NCI-H2081 treated with DMSO at 0.1 percent for 48 hours (cell line): Measurements from ENCODE around the gene NLRX1.
"Not testable (repeated sequence)": the region's sequence is repeated elsewhere in the genome, so short reads cannot be mapped to it uniquely, and the experiment has no call there.

Experiments
- DNase-seq: peaks from one replicate; lab custom pipeline; 2025; lab: John Stamatoyannopoulos, UW

NLRX1 gene, protein sequence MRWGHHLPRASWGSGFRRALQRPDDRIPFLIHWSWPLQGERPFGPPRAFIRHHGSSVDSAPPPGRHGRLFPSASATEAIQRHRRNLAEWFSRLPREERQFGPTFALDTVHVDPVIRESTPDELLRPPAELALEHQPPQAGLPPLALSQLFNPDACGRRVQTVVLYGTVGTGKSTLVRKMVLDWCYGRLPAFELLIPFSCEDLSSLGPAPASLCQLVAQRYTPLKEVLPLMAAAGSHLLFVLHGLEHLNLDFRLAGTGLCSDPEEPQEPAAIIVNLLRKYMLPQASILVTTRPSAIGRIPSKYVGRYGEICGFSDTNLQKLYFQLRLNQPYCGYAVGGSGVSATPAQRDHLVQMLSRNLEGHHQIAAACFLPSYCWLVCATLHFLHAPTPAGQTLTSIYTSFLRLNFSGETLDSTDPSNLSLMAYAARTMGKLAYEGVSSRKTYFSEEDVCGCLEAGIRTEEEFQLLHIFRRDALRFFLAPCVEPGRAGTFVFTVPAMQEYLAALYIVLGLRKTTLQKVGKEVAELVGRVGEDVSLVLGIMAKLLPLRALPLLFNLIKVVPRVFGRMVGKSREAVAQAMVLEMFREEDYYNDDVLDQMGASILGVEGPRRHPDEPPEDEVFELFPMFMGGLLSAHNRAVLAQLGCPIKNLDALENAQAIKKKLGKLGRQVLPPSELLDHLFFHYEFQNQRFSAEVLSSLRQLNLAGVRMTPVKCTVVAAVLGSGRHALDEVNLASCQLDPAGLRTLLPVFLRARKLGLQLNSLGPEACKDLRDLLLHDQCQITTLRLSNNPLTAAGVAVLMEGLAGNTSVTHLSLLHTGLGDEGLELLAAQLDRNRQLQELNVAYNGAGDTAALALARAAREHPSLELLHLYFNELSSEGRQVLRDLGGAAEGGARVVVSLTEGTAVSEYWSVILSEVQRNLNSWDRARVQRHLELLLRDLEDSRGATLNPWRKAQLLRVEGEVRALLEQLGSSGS

DNA sequence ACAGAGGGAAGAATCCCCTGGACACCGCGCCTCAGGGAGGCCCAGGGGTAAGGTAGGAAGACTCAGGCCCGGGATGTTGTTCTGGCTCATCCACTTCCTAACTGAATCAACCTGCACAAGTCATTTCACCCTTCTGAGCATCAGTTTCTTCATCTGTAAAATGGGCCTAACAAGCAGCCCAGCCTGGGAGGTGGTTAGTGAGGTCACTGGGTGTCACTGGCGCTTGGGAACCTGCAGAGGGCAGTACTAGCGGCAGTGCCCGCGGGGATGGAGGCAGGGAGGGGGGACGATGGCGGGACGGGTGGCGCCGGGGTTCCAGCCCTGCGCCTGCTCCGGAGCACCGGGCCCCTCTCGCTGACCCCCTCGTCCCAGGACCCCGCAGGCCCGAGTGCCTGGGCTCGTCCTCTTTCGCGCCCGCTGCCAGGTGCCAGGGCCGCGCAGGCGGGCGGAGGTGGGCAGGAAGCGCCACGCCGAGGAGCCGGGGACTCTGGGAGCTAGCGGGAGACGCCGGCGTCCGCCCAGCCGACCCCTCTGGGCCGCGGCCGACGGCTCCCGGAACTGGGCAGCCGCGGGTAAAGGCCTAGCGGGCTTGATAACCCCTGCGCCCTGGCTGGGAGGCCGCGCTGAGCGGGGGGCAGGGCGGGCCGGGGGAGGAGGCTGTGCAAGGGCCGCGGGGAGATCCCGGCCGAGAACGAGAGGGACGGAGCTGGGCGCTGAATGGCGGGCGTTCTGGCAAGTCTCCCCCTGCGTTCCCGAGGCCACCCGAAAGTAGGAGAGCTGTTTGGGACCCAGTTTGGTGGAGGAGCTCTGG, at the start of gene NLRX1:
TSS of gene NLRX1 (plus strand) at position 255 of the 811 bp plus-strand sequence. CDS start 2,679 bp downstream, outside the sequence.
- peak; percentile 10 for DNase-seq

DNA sequence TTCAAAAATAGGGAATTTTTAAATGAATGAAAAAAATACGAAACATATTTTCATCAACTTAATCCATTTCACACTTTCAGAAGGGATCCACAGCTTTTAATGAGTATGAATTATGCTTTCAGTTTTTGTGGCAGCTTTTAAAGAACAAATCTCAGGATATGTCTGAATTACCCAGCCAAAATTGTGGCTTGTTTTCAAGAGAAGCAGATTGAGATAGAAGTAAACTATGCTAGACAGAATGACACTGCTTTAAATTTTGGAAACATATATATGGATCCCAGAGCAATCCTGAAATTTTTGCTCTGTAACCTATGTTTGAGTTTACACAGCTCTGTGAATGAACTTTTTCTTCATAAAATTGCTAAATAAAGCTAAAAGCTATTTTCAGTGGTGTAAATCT, 49.6 kb upstream of the NLRX1 start:
- no peak for DNase-seq

DNA sequence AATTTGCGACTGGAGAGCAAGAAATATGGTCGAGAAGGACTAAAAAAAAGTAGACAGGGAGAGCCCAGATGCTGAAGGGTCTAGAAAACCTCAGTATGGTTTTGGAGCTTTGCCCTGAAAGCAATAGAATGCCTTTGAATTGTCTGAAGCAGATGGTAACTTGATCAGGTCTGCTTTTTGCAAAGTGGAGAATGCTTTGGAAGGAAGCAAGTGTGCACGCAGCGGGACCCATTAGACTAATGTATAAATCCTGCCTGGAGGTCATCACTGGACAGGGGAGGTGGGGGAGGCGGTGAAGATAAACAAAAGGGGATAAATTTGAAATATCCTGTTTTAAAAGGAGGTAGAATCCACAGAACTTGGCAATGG, 47.9 kb upstream of the NLRX1 start:
- DNase-seq = peak; percentile 65

DNA sequence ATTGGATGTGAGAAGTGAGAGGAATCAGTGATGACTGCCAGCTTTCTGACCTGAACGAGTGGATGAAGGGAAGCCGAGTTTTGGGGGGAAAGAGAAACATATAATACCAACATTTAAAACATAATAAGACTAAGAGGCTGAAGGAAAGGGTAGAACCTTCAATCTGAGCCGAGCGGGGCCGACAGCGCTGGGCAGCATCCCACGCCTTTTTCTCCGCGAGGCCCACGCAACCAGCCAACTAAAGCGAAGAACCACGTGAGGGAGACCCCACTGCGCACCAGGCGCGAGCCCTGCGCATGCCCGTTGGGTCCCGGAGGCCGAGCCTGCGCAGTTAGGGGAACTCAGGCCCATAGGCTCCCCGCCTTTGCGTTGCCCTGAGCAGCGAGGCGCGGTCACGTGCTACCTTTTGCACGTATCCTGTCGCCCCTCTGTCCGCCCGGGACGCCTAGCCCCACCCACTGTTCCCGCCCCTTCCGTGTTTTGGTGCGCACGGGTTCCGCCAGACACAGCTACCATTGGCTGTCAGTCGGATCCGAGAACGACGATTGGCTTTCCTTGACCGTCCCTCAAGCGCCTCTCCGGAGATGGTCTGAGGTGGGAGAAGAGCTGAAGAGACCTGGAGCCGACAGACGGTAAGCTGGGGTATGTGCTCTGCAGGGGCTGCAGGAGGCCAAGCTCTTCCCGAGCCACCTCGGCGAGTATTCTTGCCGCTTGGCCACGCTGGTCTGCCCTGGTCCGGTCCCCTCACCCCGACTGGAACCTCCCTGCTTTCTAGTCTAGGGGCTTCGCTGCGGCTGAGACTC, 47.3 kb upstream of the NLRX1 start, which contains the start of gene HINFP:
TSS of gene HINFP (plus strand) at position 573 of the 803 bp plus-strand sequence. CDS start 5,365 bp downstream, outside the sequence.
- DNase-seq = peak; percentile 98

DNA sequence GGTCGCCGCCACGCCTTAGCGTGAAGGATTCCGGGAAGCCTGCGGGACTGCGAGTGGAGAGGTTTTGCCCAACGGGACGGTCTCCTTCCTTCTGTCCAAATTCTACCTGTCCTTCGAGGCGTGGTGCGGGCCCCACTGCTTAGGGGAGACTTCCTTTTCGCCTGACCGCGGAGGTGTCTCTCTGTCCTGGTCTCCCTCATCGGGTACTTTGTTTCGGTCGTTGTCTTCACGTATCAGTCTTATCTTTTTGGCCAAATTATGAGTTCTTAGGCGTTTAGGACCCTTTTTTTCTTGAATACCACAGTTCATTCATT, 46.8 kb upstream of the NLRX1 start:
- DNase-seq = no peak

DNA sequence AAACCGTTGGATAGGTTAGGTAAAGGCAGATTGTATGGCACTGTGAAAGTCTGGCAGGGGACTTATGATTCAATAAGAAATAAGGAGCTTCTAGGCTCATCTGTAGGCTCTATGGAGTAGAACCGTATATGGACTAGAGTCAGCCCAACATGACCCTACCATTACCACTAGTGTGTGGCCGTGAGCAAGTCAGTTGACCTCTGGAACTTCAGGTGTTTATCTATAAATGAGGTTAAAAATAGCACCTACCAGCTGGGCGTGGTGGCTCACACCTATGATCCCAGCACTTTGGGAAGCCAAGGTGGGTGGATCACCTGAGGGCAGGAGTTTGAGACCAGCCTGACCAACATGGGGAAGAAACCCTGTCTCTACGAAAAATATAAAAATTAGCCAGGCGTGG, 42.7 kb upstream of the NLRX1 start:
- DNase-seq = no peak

DNA sequence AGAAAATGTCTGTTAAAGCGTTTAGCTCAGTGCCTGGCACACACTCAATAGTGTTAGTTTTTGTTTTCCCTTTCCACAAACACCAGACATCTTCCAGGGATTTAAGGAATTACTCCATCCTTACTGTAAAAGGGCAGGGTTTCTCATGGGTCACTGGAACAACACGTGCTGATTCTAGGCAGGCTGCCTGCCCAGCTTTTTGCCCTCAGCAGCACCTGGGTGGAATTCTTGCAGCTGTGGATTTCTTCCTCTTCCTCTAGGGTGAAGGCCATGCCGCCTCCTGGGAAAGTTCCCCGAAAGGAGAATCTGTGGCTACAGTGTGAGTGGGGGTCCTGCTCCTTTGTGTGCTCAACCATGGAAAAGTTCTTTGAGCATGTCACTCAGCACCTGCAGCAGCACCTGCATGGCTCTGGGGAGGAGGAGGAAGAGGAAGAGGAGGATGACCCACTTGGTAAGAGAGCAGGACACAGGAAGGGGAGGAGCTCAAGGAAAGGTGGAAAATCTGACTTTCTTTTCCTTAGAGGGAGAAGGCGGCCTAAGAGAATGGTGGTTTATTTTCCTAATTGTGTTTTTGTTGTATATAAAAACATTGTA, 41.8 kb upstream of the NLRX1 start:
- no peak for DNase-seq

DNA sequence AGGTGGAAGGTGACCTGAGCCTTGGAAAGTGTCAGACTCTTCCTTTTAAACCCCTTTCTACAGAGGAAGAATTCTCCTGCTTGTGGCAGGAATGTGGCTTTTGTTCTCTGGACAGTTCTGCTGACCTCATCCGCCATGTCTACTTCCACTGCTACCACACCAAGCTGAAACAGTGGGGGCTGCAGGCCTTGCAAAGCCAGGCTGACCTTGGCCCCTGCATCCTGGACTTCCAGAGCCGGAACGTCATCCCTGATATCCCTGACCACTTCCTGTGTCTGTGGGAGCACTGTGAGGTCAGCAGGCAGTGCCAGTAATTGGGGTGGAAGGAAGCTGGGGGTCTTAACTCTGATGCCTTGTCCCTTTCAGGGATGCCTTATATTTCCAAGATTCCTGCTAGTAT, 37.9 kb upstream of the NLRX1 start:
- no peak for DNase-seq

DNA sequence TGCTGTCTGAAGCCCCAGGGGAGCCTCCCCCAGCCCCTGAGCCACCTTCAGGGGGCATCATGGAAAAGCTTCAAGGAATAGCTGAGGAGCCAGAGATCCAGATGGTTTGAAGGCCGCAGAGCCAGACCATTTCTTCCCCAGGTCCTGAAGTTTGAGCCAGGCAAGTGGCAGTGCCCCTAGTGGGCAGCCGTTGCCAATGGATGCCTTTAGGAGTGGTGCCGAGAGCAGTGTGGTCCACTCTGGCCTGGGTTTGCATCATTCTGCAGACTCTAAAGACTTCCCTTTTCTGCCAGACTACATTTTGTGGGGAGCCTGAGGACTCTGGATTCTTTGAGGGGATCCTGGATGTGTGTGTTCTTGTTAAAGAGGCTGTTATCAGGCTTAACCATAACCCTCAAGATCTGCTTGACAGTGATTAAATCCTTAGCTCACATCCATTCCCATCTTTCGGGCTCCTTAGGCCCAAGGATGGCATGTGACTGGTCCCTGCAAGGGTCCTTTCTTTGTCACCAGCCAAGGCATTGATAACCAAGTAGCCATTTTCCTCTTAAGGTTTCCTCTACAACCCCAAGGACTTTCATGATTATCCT, 34.0 kb upstream of the NLRX1 start:
- no peak for DNase-seq

DNA sequence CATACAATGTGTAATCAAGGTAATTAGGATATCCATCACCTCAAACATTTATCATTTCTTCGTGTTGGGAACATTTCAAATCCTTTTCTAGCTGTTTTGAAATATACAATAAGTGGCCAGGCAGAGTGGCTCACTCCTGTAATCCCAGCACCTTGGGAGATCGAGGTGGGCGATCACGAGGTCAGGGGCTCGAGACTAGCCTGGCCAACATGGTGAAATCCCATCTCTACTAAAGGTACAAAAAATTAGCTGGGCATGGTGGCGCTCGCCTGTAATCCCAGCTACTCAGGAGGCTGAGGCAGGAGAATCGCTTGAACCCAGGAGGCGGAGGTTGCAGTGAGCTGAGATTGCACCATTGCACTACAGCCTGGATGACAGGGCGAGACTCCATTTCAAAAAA, 29.2 kb upstream of the NLRX1 start:
- not testable (repeated sequence) for DNase-seq

DNA sequence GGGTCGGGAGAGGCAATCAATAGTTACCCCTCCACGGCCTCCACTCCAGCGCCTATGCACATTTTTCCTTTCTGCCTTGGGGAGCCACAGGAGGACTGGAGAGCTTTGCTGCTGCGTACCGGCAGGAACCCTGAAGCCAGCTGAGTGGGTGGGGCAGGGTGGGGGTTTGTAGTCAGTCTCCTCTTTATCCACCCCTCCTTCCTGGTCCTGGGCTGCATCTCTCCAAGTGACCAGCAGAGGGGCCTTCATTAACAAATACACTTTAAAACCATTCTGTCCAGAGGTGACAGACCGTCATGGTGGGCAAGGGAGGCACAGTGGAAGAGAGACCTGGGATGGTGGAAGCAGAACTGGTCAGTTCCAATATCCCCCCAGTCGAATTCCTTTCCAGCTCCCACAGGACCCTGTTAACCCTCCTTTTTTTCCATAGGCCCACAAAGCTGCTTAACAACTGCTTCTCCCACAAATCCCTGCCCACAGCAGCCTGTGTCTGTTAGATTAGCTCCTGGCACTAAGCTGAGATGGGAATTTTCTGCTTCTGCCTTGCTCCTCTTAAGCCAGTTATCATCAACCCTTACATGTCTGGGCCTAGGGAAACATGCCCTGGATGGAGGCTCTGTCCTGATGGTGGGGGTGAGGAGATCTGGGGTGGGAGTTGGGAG, 23.6 kb upstream of the NLRX1 start:
- peak; percentile 28 for DNase-seq

DNA sequence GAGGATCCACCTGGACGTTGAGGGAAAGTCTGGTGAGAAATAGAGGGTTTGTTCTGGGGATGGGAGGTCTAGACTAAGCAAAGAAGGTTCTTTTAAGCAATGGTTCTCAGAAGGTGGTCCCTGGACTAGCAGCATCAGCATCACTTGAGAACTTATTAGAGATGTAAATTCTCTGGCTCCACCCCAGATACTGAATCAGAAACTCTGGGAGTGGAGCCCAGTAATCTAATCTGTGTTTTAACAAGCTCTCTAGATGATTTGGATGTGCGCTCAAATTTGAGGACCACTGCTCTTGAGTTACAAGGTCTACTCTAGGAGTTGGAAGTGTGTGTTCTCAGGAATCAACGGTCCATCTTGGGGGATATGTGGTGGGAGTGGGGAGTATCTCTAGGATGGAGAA, 23.0 kb upstream of the NLRX1 start:
- DNase-seq = no peak

DNA sequence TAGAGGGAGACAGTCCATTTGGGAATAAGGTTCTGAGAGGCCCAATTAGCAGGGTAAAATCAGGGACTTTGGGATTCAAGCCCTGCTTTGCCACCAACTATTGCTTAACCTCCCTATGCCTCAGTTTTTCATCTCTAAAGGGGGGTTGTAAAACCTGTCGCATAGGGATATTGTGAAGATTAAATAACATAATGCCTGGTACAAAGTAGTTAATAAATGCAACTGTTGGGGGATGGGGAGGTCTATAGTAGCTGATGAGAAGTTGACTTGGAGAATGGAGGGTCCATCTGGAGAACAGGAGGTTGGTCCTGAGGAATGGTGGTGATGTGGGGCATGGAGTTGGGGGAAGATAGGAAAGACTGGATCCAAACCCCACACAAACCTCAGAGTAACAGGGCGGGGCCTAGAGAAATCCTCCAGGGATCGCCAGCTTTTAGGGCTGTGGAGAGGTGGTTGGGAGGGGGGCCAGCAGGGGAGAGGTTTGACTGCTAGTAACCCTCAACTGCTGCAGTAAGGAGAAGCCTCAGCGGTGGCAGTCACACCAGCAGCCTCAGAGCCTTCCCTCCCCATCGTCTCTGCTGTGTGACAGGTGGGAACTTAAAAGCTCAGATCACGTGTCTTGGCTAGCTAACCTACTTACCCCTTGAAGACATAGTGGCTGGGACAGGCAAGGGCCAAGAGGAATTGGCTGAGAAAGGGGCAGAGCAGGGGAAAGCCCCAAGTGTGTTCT, 20.8 kb upstream of the NLRX1 start:
- DNase-seq = no peak

DNA sequence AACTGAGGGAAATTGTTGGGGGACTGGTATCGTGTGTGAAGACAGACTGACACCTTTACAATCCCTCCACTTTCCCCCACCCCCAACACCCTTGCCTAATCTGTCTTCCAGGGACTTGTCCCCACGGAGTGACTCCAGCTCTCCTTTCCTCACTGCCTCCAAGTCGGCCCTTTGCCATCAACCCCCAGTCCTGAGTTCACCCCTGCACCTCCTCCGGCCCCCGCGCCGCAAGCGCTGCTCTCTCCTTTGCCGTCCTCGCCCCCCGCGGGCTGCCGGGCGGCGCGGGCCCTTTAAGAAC, 19.9 kb upstream of the NLRX1 start:
- no peak for DNase-seq

DNA sequence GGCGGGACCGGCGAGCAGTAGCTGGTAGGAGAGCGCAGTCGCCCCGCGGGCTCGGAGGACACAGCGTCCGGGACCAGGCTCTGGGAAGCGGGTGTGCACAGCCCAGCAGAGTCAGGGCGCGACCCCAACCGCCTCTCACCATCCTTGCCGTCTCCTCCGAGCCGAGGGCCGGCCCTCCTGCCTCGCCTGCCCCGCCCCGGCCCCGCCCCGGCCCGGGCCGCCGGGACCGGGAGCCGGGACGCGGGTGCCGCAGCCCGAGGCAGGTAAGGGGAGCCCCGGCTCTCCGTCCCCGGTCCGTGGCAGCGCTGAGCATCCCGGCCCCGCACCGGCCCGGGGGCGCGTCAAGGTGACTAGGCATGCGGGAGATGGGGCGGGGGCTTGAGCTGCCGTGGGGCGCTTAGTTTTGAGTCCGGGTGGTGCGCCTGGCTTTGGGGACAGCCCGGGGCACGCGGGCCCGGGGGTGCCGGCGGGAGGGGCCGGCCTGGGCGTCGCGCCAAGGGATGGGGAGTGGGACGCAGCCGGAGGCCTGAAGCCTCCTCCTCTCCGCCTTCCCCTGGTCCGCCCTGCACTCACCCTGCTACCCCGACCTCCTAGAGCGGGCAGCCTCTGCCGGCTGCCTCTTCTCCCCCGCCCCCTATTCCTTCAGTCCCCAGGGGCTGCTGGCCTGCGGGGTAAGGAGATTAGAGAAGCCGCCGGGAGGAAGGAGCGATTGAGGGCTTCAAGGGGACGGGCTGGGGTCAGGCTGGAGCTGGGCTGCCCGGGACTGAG, 19.3 kb upstream of the NLRX1 start, which contains the start of gene ABCG4:
TSS of gene ABCG4 (plus strand) at position 35 of the 768 bp plus-strand sequence. CDS start 914 bp downstream, outside the sequence.
- DNase-seq = no peak

DNA sequence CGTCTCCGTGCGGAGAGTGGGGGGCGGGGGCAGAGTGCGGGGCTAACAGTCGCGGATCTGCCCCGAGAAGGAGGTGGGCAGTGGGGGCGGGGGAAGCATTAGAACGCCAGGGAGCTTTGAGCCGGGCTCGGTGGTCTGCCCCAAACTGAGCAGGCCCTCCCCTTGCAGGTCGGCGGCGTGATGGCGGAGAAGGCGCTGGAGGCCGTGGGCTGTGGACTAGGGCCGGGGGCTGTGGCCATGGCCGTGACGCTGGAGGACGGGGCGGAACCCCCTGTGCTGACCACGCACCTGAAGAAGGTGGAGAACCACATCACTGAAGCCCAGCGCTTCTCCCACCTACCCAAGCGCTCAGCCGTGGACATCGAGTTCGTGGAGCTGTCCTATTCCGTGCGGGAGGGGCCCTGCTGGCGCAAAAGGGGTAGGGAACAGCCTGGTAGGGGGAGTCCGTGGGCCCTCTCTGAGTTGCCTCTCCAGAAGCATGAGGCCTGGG, 18.7 kb upstream of the NLRX1 start:
- no peak for DNase-seq

DNA sequence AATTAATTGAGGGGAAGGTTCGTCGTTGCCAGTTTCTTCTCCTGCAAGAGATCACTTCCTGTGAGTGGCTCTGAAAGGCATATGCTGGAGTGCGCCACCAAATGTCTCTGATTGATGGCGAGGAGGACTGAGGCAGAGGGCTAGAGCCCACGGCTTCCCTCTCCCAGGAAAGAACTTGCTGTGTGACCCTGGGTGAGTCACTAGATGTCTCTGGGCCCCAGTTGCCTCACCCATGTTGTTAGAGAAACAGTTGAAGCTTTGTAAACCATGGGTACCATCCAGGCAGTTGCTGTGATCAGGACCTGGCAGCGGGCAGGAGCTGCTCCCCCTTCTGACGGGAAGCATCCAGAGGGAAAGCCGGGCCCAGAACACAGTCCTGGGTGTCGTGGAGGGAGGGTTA, 16.5 kb upstream of the NLRX1 start:
- no peak for DNase-seq

DNA sequence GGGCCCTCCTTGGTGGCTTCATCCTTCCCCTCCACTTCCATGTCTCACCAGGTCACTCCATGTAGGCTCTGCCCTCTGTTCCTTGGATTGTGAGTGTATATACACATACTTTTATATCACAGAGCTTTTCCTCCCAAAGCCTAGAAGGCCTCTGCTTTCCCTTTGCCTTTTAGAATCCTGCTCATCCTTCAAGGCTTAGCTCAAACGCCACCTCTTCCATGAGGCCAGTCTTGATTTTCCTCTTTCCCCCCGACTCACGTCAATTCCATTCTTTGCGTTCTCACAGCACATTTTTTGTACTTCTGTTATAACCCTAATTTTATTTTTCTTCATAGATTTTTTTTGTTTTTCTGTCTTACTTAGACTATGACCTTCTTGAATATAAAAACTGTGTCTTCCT, 15.9 kb upstream of the NLRX1 start:
- no peak for DNase-seq
